HG03439 (cell line): Measurements from ENCODE around the gene ZNF397.
A peak's percentile ranks its signal among the peaks of the same experiment; 100 is the strongest.
"Not testable (repeated sequence)": the region's sequence is repeated elsewhere in the genome, so short reads cannot be mapped to it uniquely, and the experiment has no call there.

Source experiments
- ATAC-seq: cut with Tn5 transposase; IDR thresholded peaks from one replicate; pipeline ENCODE4 v1.9.1; 2021; ENCODE audit warnings: mild to moderate bottlenecking, moderate library complexity; ENCODE audit not compliant: unreplicated experiment

Gene ZNF397

DNA sequence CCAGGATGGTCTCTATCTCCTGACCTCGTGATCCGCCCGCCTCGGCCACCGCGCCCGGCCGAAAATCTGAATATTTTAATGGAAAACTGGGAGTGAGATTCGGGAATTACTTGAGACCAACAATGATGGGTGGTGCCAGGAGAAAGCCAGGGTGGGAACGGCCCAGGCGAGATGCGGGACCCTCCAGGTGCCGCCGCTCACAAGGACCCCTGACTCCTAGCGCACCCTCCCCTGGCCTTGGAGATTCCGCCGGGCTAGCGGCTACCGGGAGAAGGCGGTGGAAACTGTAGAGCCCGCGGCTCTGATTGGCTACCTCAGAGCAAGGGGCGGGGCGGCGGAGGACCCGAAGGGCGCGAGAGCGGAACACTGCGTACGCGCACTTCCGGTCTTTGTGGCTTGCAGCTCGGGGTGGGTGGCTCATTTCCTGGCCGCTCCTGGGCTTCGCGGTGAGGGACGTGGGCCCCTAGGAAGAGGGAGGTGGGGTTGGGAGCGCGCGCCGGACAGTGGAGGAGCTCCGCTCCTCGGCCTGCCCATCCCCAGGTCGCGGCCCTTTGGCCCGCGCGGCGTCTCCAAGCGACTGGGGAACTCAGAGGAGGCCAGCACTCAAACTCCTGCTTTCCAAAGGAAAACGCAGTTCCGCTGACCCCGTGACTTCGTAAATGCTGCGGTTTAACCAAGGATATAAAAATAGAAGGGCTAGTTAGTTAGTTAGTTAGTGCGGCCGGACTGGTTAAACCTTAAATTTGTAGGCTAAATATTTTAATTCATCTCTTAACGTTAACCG is at the start of gene ZNF397:
TSS of gene ZNF397 (plus strand) at position 371 of the 784 bp plus-strand sequence. CDS start 1,437 bp downstream, outside the sequence.
- peak; percentile 99 for ATAC-seq

DNA sequence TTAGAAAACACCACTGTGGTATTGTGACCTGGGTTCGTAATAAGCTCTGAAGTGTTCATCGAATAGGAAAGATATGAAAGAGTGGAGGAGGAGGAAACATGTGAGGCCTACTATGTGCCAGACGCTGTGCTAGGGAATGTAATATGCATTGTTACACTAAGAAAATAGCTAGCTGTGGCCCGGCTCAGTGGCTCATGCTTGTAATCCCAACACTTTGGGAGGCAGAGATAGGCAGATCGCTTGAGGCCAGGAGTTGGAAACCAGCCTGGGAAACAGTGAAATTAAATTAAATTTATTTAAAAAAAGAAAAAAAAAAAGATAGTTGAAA is 49.2 kb upstream of the ZNF397 start:
- ATAC-seq, result no peak

DNA sequence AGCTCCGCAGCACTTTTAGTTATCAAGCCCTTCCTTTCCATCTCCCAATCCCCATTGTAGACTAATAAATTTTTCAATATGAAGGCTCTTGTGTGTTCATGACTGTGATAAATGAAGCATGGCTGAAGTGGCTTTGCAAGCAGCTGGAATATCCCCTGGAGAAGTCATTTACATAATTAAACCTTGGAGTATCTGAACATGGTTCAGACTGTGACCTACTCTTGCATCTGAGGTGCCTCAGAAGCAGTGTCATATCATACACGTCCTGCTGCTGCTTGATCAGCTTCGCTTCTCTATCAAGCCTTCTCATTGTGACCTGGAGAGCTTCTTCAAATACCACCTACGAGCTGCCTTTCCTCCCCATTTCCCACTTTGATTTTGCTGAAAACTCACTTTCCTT is 48.4 kb upstream of the ZNF397 start:
- no peak for ATAC-seq

DNA sequence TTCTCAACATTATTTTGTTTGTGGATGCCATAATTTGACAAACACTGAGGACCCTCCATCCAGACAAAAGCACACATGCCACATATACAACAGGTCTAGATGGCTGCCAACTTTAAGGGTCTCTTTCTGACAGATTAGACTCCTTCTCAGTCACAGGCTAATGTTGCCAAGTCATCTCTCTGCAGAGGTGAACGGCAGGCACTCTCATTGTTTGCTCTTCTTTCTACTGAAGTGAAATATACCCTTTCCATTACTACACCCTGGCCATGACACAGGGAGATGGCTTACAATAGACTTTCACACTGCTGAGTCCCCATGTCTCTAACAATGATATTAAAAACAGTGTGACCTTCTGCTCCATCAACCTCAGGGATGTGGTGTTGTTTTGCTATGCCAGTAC is 47.5 kb upstream of the ZNF397 start:
- no peak for ATAC-seq

DNA sequence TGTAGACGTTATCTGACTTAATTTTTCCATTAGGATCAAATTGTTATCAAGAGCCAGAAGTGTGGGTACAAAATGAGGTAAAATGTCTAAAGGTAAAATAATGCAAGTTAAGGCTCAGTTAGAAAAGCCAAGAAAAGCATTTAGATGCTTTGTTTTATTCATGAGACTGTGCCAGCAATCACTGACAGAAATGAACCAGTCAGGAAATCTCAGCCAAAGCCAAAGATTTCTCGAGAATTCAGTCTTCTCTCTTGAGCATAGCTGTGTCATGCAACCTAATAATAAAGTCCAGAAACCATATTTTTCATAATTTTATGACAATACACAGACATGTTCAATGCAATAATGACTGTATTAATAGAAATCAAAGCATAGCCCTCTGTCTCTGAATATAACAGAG is 43.5 kb upstream of the ZNF397 start:
- no peak for ATAC-seq

DNA sequence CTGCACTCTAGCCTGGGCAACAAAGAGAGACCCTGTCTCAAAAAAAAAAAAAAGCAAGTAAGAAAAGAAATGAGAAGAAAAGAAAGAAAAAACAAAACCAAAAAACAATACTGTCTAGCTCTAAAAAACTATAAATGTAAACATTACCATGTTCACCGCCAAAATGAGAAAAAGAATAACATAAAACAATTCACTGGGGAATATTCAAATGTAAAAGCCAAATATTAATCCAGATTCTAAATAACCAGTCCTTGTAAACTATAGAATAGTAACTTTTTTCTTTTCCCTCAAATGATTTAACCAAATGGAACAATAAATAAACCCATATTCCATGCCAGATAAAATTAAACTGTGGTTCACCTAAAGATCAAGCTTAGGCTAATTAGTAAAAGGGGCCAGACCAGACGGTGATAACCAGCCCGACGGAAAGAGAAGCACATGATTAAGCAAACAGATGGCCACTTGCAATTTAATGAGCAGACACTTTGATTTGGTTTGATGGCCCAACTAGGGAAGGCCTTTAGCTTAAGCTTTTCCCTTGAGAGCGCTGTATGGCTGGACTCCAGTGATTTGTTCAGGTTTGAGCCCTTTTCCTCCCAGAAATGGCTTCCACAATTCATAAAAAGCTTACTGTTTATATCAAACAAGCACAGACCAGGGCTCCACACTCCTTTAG is 39.4 kb upstream of the ZNF397 start:
- ATAC-seq, result no peak

DNA sequence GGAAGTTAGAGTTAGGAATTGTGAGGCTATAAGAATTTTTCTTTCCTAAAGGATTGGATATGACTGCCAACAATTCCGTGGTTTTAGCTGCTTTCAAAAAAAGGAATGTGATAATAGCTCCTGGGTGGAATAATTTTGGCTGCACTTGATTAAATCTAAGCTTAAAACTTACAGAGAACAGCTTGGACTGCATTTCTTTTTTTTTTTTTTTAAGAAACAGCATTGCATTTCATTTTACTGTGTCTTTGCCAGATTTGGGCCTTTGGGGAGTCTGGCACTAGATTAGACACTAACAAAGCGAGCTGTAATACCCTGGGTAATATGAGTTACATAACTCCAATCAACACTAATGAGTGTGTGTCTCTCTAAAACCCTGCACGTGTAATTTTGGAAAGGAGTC is 37.8 kb upstream of the ZNF397 start:
- ATAC-seq, result no peak

DNA sequence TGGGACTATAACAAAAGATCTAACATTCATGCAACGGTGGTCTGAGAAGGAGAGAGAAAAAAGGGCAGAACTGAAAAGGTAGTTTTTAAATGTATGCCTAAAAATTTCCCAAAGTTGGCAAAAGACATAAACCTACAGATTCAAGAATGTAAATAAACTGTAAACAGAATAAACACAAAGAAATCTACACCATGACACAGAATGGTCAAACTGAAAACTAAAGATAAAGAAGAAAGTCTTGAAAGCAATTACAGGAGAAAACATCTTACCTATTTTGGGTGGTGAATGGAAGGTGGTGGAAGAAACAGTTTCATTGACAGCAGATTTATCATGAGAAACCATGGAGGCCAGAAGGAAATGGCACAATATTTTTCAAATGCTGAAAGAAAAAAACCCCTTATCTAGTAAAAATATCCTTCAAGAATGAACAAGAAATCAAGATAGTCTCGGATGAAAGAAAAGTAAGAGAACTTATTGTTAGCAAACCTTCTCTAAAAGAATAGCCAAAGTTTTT is 35.6 kb upstream of the ZNF397 start:
- ATAC-seq, result no peak

DNA sequence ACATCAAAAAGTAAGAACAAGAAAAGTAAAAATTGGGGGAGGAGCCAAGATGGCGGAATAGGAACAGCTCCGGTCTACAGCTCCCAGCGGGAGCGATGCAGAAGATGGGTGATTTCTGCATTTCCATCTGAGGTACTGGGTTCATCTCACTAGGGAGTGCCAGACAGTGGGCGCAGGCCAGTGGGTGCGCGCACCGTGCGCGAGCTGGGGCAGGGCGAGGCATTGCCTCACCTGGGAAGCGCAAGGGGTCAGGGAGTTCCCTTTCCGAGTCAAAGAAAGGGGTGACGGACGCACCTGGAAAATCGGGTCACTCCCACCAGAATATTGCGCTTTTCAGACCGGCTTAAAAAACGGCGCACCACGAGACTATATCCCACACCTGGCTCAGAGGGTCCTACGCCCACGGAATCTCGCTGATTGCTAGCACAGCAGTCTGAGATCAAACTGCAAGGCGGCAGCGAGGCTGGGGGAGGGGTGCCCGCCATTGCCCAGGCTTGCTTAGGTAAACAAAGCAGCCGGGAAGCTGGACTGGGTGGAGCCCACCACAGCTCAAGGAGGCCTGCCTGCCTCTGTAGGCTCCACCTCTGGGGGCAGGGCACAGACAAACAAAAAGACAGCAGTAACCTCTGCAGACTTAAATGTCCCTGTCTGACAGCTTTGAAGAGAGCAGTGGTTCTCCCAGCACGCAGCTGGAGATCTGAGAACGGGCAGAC is 34.9 kb upstream of the ZNF397 start:
- ATAC-seq, result not testable (repeated sequence)

DNA sequence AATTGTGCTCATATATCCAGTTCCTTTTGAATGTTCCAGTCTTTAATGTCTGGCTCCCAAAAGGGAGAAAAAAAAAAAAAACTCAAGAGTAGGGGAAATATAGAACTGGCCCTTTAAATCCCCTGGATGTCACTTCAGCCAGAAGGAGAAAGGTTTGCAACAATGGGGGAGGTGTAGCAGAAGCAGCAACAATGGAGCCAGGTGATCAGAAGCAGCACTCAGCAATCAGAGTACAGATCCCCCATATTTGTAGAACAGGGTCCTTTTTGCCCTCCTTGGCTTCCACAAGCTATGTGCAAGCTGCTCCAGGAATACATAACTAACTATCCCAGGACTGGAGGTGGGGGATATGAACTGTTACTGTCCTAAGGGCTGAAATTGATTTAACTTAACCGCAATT is 25.8 kb upstream of the ZNF397 start:
- ATAC-seq, result no peak

DNA sequence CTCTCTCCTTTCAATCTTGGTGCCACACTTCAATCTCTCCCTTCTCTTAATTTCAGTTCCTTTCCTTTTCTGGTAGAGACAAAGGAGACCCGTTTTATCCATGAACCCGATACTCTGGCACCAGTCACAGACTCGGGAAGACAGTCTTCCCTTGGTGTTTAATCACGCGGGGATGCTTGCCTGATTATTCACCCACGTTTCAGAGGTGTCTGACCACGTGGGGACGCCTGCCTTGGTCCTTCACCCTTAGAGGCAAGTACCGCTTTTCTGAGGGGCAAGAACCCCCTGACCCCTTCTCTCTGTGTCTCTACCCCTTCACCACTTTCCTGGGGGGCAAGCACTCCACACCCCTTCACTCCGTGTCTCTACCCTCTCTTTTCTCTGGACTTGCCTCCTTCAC is 24.2 kb upstream of the ZNF397 start:
- not testable (repeated sequence) for ATAC-seq

DNA sequence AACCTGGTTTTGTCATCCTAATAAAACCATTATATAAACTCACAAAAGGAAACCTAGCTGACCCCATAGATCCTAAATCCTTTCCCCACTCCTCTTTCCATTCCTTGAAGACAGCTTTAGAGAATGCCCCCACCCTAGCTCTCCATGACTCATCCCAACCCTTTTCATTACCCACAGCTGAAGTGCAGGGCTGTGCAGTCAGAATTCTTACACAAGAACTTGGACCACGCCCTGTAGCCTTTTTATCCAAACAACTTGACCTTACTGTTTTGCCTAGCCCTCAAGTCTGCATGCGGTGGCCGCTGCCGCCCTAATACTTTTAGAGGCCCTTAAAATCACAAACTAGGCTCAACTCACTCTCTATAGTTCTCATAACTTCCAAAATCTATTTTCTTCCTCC is 21.5 kb upstream of the ZNF397 start:
- not testable (repeated sequence) for ATAC-seq

DNA sequence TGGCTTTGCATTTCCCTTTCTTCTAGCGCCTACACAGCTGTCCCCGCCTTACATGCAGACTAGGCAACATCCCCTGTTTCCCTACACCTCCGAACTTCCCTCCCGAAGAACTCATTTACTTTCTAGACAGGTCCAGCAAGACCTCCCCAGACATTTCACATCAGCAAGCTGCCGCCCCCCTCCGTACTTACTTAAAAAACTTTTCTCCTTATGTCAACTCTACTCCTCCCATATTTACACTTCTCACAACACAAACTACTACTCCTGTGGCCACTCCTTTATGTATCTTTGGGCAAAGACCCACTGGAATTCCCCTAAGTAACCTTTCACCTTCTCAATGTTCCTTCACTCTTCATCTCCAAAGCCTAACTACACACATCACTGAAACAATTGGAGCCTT is 20.4 kb upstream of the ZNF397 start:
- no peak for ATAC-seq

DNA sequence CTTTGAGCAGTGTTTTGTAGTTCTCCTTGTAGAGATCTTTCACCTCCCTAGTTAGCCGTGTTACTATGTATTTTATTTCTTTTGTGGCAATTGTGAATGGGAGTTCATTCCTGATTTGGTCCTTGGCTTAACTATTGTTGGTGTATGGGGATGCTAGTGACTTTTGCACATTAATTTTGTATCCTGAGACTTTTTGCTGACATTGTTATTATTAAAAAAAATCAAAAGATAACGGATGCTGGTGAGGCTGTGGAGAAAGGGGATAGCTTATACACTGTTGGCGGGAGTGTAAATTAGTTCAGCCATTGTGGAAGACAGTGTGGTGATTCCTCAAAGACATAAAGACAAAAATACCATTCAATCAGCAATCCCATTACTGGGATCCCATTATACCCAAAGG is 17.0 kb upstream of the ZNF397 start:
- no peak for ATAC-seq

DNA sequence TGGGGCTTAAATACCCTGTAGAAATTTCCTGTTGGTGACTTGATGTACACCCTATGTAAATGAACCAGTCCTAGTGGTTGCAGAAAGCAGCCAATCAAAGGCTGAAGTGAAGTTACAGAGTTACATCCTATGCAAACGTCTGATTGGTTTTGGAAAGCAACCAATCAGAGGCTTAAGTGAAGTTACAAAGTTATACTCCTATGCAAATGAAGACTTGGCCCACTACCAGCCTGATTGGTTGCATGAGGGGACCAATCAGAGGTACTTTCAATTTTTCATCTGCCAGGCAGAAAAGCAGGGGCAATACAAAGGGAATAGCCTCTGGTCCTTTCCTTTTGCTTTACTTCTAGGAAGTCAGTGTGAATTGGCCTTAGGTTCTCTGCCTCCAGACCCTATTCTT is 13.6 kb upstream of the ZNF397 start:
- ATAC-seq, result no peak

DNA sequence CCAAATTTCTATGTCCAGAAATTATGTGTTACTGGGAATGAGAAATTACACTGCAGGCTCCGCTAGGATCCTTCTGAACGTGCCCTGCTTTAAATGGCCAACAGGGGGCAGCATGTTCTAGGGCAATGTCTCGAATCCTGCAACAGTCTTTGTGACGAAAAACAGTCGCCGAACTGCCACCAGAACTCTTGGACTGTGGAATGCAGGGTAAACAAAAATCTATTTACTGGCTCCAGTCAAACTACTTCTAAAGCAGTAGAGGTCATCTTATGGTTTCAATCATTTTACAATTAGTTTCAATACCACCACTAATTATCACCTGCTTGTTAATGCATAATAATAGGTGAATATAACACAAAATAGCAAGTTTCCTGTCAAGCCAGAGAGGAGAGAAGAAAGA is 9.8 kb upstream of the ZNF397 start:
- peak; percentile 82 for ATAC-seq

DNA sequence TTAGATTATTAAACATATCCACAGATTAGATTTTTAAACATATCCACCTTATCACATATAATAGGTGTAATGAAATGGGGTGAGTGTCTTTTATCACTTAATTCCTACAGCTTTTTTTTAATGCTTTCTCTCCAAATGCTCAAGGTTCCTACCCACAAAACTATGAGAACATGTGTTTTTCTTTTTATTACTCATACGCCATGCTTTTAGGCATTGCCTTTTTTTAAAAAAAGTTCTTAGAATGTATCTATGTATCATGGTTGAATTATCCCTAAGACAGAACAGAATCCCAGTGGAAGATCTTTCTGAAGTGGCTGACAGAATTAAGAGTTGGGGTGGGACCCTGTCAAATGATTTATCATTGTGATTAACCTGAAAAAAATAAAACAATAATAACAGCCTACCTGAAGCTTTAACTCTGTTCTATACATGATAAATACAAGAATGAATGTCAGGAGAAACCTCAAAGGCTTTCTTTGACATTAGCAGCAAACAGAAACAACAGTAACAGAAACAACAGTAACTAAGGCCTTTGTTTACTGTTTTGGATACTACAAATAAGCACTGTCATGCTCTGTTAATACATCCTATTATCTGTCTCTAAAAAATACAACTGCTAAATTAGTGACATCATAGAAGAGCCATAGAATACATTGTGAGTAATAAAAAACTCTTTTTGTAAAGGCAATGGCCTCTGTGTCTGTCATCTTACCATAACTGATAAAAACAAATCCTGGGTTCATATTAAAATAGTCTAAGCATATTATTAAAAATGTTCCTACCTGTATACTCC is 4.1 kb upstream of the ZNF397 start:
- no peak for ATAC-seq

DNA sequence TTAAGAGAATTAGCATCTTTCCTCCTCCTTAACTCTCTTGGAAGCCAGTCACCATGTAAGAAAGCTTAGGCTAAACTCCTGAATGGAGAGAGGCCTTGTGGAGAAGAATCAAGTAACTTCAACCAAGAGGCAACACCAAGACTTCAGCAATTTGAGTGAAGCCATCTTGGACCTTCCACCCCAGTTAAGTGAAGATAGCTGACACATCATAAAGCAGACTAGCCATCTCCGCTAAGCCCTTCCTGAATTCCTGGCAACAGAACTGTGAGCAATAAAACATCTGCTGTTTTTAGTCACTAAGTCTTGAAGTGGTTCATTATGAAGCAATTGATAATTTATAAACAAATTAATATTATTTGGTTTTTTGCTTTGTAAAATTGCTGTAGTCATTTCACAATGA is 1.5 kb upstream of the ZNF397 start:
- no peak for ATAC-seq

DNA sequence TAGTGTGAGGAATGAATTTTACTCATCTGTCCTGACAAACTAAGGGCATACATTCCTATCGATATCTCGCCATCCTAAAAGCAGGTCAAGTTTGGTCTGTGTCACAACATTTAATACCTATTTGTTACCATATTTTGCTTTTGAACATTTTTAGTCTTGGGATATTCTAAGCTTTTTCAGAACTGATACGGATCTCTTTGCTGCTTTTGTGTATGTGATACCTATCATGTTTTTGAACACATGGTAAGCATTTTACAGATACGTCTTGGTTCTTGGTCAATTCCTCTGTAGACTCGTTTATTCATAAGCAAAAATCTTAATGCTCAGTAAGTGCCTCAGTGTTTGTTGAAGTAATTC is 592 bp downstream of the ZNF397 start:
- ATAC-seq, result no peak

DNA sequence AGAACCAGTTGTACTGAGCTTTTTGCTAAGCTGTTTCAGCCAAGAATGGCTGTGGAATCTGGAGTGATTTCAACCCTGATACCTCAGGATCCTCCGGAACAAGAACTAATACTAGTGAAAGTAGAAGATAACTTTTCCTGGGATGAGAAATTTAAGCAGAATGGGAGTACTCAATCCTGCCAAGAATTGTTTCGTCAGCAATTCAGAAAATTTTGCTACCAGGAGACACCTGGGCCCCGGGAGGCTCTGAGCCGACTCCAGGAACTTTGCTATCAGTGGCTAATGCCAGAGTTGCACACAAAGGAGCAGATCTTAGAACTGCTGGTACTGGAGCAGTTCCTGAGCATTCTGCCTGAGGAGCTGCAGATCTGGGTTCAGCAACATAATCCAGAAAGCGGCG is 1.6 kb downstream of the ZNF397 start:
- no peak for ATAC-seq

DNA sequence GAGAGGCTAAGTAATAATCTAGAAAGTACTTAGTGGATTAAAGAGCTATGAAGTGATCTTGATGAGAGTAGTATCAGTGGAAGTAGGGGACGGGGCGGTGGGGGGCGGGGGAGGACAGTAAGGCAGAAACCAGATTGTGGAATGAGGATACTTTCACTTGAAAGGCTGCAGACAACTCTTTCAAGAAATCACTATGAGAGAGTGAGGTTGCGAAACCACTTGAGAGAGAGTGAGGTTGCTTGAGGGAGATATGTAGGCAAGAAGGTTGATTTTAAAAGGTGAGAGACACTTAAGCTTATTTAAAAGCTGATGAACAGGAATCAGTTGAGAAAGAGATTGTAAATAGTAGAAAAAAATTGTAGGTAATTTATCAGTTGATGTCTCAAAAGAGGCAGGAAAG is 3.8 kb downstream of the ZNF397 start:
- no peak for ATAC-seq
